ENCODE results near the gene AFAP1L2.

- no peak for TF ChIP-seq CTCF (conservative IDR thresholded peaks at IDR 0.05; ENCODE audit: low read depth, low read length)
- TF ChIP-seq EZH2 (IDR thresholded peaks at IDR 0.05; ENCODE audit: borderline replicate concordance, low read depth, low read length, poor library complexity, severe bottlenecking), result no peak
These were observed 154.1 kb downstream of the AFAP1L2 start for GRCh38 chr10:114250236-114250635.

Measured in A673 (cell line).